NCI-H748 treated with DMSO at 0.1 percent for 48 hours (cell line): ENCODE results near the gene CAMKMT.

Source experiments
- DNase-seq: peaks from one replicate; lab custom pipeline; 2025; lab: John Stamatoyannopoulos, UW

The CAMKMT gene

DNA sequence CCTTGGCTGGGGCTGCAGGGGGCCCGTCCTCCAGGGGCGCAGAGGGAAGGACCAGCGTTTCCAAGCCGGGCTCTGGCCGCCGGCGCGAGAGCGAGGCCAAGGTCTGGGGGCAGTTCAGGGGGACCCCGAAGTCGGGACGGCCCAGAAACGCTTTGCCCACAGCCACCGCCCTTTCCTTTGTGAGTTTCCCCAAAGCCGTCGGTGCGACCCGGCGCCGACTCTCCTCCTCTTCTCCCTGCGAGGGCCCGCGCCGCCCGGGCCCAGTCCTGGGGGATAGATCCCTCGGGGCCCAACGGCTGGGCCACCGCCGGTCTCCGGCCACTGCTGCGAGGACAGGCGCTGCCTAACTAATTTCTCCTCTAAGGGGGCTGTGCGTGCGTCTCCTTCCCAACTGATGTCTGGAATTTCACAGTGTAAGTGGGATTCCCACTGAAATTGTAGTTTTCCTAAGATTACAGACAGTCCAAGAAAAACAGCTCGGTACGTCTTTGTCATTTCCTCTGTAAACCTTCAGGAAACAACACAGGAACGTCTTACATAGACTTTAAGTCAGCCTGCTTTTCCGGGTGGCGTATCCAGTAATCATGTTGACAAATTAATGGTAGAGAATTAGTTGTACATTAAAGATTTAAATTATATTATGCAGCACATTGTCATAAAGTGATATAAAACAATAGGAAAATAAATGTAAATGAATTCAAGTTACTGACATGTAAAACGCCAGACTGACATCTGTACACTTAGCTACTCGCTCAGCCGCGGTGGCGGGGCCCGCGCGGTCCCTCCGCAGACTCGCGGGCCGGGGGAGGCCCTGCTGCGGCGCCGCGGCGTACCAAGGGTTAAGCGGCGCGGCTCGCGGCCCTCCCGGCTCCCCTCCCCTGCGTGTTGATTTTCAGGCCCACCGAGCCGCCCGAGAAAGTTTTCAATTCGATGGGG is 440.4 kb downstream of the CAMKMT start:
- DNase-seq = no peak

- DNase-seq = no peak
These were observed 441.2 kb downstream of the CAMKMT start for GRCh38 chr2:44802777-44803424.

- DNase-seq = no peak
These were observed 442.9 kb downstream of the CAMKMT start for GRCh38 chr2:44804406-44805265.

- peak; percentile 47 for DNase-seq
These were observed 443.9 kb downstream of the CAMKMT start for GRCh38 chr2:44805401-44806235.

DNA sequence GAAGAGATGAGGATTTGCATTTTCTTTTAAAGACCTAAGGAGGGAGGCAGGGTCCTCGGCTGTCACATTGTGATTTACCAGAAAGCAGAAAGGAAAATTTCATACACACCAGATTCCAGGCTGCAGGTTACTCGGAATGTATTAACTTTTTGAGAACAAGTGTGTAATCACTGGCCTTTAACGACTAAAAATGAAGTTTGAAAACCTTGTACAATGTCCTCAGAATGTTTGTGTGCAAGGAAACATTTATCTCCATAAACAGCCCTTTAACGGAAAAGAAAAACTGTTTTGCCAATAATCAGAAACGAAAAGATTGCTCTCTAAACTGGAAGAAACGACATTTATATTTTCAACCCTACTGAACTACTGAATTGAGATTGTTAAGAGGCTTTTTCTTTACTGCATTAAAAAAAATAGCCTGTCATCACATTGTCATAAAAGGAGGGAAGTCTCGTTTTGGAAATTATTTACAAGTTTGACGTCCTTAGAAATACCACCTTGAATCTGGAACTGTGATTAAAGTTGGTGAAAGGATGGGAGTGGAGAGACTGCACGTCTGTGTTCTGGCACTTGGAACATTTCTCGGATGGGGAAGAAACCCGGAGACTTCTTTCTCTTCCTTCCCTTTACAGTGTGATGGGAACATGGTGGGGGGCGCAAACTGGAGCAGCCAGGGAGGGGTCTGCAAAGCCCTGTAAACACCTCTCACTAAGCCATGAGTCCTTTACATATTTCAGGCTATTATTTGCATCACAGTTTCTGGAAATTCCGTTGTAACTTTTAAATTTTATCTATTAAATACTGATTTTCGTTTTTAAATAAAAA is 445.7 kb downstream of the CAMKMT start:
- no peak for DNase-seq

GRCh38 chr2:44810892-44811530 is 449.3 kb downstream of the CAMKMT start:
- no peak for DNase-seq

DNA sequence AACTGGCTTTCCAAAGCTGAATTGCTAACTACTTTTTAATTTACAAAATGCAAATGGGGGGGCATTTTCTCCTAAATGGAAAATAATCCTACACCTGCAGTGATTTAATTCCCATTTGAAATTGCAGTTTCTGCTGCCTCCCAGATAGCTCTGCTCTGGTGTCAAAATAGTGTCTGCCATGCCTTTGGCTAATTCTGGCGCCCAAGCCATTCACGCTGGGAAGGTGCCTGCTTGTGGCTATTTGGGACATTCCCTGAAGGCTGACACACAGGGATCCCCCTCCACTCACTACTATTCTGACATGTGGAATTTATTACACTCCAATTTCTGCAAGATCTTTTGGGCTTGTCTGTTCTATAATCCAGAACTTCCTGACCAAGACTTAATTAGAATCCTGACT is 451.4 kb downstream of the CAMKMT start:
- no peak for DNase-seq

DNA sequence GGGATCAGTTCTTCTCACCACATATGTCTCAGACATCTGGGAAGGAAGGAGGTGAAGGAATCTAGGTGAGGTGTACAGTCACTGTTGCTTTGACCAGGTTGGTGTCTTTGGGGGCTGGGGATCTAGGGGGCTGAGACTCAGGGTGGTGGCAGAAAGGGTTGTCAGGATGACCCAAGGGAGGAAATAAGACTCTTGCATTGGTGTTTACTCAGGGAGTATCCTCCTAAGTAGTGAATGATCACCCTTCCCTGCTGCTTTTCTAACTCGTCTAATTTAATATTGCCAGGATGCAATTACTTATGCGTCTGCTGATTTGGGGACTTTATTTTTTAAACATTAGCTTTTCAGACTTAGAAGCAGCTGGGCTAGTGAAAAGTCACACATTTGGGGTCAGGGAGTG is 451.9 kb downstream of the CAMKMT start:
- DNase-seq = no peak

DNA sequence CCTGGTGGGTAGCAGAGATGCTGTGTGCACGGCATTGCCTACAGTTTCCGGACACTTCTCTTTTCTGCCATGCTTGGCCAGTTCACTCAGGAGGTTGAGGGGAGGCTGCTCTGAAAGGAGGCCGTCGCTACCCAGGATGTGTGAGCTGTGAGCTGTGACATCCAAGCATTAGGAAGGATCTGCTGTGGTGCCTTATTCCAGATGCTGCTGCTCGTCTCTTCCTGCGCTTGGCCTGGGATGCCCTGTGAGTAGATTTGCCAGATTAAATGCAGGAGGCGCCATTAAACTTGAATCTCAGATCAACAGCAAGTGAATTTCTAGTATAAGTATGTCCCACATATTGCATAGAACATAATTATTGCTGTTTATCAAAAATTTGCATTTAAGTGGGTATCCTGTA is 455.5 kb downstream of the CAMKMT start:
- no peak for DNase-seq

GRCh38 chr2:44817673-44818335 is 456.1 kb downstream of the CAMKMT start:
- no peak for DNase-seq

DNA sequence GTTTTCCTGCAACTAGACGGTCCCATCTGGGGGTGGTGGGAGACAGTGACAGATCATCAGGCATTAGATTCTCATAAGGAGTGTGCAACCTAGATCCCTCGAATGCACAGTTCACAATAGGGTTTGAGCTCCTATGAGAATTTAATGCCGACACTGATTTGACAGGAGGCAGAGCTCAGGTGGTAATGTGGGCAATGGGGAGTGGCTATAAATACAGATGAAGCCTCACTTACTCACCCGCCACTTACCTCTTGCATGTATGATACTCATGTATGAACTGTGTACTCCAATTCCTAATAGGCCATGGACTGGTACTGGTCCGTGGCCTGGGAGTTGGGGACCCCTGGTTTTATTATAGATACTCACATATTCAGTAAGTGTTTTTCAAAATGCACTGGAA is 457.3 kb downstream of the CAMKMT start:
- no peak for DNase-seq

DNA sequence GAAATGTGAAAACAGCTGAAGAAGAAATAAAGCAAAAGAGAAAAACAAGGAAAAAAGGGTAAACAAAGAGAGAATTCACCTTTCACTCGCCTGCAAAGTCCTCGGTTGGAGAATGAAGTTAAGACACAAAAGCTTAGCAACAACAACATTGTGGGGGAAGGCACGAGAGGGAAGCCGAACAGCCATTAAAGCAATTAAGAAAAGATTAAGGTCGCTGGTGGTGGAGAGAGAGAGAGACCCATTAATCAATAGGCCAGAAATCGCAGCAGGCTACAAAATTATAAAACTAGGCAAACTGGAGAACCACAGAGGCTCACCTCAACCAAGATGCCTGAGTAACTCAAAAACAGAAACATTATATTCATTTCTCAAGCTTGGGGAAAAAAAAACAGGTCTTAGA is 459.8 kb downstream of the CAMKMT start:
- no peak for DNase-seq

GRCh38 chr2:44822174-44822573 is 460.4 kb downstream of the CAMKMT start:
- DNase-seq = no peak
